Measurements from ENCODE around the gene LILRB5. TPM values are rescaled to one million over a fixed set of nuclear protein-coding genes. Genes with fewer than 3 reads are reported as not detected.
"Not testable (repeated sequence)": the region's sequence is repeated elsewhere in the genome, so short reads cannot be mapped to it uniquely, and the experiment has no call there.

LILRB5 gene
- total RNA-seq, 1 donor from 2014 or later = 12.3 TPM

GRCh38 chr19:54248016-54248601 lies 9.0 kb downstream of the LILRB5 start:
- Histone ChIP-seq H3K27ac (no peak overlapping the region), H3K9me3 (no peaks in the 10 kb centered on the region), H3K4me3 (no peak overlapping the region), H3K4me1 (no peaks in the 10 kb centered on the region), H3K27me3 (no peaks in the 10 kb centered on the region), H3K36me3 (no peaks in the 10 kb centered on the region)
- peak in 1 of 2 donors; percentile 81 for DNase-seq (ENCODE audit: extremely low spot score in 2 of 2)
- no peak for TF ChIP-seq POLR2A (IDR thresholded peaks at IDR 0.05)
- TF ChIP-seq POLR2AphosphoS5 (IDR thresholded peaks at IDR 0.05; ENCODE audit: insufficient read depth in 1 of 2, low read depth in 1 of 2) = no peak
- TF ChIP-seq CTCF (IDR thresholded peaks at IDR 0.05) = no peak
- intact Hi-C loops (cut with DNase I) = no loop called here

GRCh38 chr19:54247106-54247930 lies 9.8 kb downstream of the LILRB5 start:
- Histone ChIP-seq H3K4me1 (no peaks in the 10 kb centered on the region), H3K27ac (no peak overlapping the region), H3K36me3 (no peaks in the 10 kb centered on the region), H3K27me3 (no peaks in the 10 kb centered on the region), H3K9me3 (no peaks in the 10 kb centered on the region), H3K4me3 (no peak overlapping the region)
- TF ChIP-seq CTCF (IDR thresholded peaks at IDR 0.05) (no peak), POLR2A (IDR thresholded peaks at IDR 0.05) (no peak), POLR2AphosphoS5 (IDR thresholded peaks at IDR 0.05; ENCODE audit: insufficient read depth in 1 of 2, low read depth in 1 of 2) (no peak)
- DNase-seq (ENCODE audit: extremely low spot score in 2 of 2) = peak in 1 of 2 donors; percentile 69
- intact Hi-C loops (cut with DNase I) = no loop called here

DNA sequence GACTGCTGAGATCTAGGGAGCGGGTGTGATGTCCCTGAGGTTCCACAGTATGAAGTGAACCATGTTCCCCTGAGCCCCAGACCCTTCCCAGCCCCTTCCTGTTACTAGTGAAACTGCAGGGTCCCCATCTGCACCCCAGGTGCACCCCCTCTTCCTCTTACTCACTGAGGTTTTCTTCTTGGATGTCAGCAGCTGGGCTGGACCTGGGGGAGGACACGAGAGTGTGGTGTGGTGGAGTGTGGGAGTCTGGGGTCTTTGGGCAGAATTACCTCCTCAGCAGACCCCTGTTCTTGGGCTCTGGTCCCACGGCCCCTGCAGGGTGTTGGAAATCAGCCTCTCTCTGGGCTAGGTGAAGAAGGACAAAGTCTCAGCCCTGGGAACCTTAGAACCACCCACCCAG lies 11.1 kb downstream of the LILRB5 start:
- DNase-seq (ENCODE audit: extremely low spot score in 2 of 2) = peak in 1 of 2 donors; percentile 42
- intact Hi-C loops (cut with DNase I) = no loop called here
- no peaks in the 10 kb centered on the region for H3K9me3 ChIP-seq
- H3K4me1 ChIP-seq = no peaks in the 10 kb centered on the region
- no peak overlapping the region for H3K27ac ChIP-seq
- H3K27me3 ChIP-seq = no peaks in the 10 kb centered on the region
- no peak overlapping the region for H3K4me3 ChIP-seq
- no peak for TF ChIP-seq POLR2A (IDR thresholded peaks at IDR 0.05)
- no peak for TF ChIP-seq CTCF (IDR thresholded peaks at IDR 0.05)
- no peak for TF ChIP-seq POLR2AphosphoS5 (IDR thresholded peaks at IDR 0.05; ENCODE audit: insufficient read depth in 1 of 2, low read depth in 1 of 2)
- H3K36me3 ChIP-seq = no peaks in the 10 kb centered on the region

DNA sequence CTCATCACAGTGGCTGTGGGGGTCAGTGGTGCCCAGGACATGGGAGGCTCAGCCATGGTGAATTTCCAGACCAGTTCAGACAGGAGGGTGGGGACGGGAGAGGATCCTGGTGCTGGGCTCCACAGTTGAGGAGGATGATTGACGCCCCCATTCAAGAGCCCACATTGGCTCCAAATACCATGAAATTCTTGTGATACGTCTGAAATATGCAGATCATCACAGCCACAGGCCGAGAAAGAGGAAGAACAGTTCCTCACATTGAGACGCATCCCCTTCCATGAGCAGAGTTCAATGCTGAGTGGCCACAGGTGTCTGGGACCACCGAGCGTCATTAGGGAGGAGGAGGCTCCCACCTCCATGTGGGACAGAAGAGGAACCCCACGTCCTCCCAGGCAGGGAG lies 13.3 kb downstream of the LILRB5 start:
- intact Hi-C loops (cut with DNase I); H3K4me1 ChIP-seq; H3K9me3 ChIP-seq; H3K4me3 ChIP-seq; DNase-seq (ENCODE audit: extremely low spot score in 2 of 2); H3K36me3 ChIP-seq; H3K27me3 ChIP-seq; H3K27ac ChIP-seq: not testable (repeated sequence)

GRCh38 chr19:54242646-54243045 lies 14.4 kb downstream of the LILRB5 start, which contains the start of gene LILRA6:
Gene LILRA6, minus strand, starts transcription at chr19:54242790.
- H3K9me3 ChIP-seq; DNase-seq (ENCODE audit: extremely low spot score in 2 of 2); H3K27ac ChIP-seq; H3K4me1 ChIP-seq; H3K4me3 ChIP-seq; H3K36me3 ChIP-seq; H3K27me3 ChIP-seq; intact Hi-C loops (cut with DNase I): not testable (repeated sequence)

GRCh38 chr19:54242234-54242633 lies 14.8 kb downstream of the LILRB5 start:
- DNase-seq (ENCODE audit: extremely low spot score in 2 of 2); H3K27me3 ChIP-seq; H3K4me1 ChIP-seq; H3K9me3 ChIP-seq; intact Hi-C loops (cut with DNase I); H3K36me3 ChIP-seq; H3K4me3 ChIP-seq; H3K27ac ChIP-seq: not testable (repeated sequence)

GRCh38 chr19:54240372-54241336 lies 16.4 kb downstream of the LILRB5 start:
- H3K27ac ChIP-seq; H3K9me3 ChIP-seq; H3K27me3 ChIP-seq; H3K4me1 ChIP-seq; intact Hi-C loops (cut with DNase I); H3K36me3 ChIP-seq; H3K4me3 ChIP-seq: not testable (repeated sequence)
- peak in 1 of 2 donors; percentile 40 for DNase-seq (ENCODE audit: extremely low spot score in 2 of 2)

DNA sequence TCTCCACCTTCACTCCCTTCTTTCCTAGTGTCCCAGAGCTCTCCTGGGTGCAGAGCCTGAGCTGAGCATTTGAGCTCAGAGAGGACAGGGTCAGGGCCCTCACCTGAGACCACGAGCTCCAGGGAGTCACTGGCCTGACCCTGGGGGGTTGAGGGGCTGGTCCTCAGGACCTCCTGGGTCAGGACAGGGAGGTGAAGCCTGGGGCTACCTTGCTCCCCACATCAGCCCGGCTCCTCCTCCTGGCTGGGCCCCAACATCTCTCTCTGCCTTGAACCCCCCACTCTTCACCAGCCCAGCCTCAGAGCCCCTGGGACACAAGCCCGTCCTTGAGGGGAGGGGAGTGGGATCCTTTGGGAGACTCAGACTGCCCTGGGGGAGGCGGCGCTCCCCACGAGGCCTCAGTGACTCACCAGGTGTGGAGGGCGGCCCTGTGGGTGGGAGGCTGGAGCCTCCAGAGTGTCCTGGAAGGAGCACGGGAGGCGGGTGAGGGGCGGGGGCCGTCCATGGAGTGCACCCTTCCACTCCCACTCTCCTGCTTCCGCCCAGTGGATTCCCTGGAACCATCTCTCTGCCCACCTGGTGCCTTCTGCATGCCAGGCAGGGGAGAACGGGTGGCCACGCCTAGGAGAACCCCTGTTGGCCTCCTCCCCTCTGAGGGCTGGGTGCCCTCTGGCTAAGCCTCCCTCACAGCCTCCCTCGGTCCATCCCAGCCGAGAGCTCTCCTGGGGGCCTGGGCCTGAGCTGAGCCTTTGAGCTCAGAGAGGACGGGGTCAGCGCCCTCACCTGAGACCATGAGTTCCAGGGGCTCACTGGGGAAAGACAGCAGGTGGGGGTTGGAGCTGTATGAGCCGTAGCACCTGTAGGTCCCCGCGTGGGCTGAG lies 17.3 kb downstream of the LILRB5 start:
- H3K27ac ChIP-seq; H3K4me3 ChIP-seq; H3K4me1 ChIP-seq; intact Hi-C loops (cut with DNase I); H3K9me3 ChIP-seq; H3K27me3 ChIP-seq; H3K36me3 ChIP-seq: not testable (repeated sequence)
- peak in 1 of 2 donors; percentile 64 for DNase-seq (ENCODE audit: extremely low spot score in 2 of 2)
